H1 (cell line): ENCODE results near the gene ARMH2. TPM values are rescaled to one million over a fixed set of nuclear protein-coding genes. Genes with fewer than 3 reads are reported as not detected.

Experiments
- ASH2L ChIP-seq: fragments of 200-600, 300-600 bp; sonication (generic); IDR thresholded peaks from one replicate; pipeline ENCODE4 v1.7.1; 2017; ENCODE audit warnings: low read length
- ATF2 ChIP-seq: IDR thresholded peaks from 2 replicates; pipeline ENCODE4 v1.6.1; 2012; ENCODE audit warnings: low read length, inconsistent platforms
- BRCA1 ChIP-seq: IDR thresholded peaks from 2 replicates; pipeline ENCODE4 v1.6.1; 2012; ENCODE audit warnings: low read depth, low read length, improper control_type of control experiment
- CHD1 ChIP-seq: IDR thresholded peaks from 2 replicates; pipeline ENCODE4 v1.6.1; 2012; ENCODE audit warnings: low read depth, low read length, improper control_type of control experiment
- E2F6 ChIP-seq: IDR thresholded peaks from 2 replicates; pipeline ENCODE4 v1.6.1; 2012; ENCODE audit warnings: inconsistent platforms
- FOSL1 ChIP-seq: IDR thresholded peaks from 2 replicates; pipeline ENCODE4 v1.6.1; 2011; ENCODE audit warnings: mild to moderate bottlenecking, low read depth, low read length, moderate library complexity; ENCODE audit not compliant: insufficient read depth
- KDM1A ChIP-seq: fragments of 200-600, 300-600 bp; sonication (generic); IDR thresholded peaks from 2 replicates; pipeline ENCODE4 v1.7.1; 2016; ENCODE audit warnings: mild to moderate bottlenecking, low read length, borderline replicate concordance
- KDM4A ChIP-seq: IDR thresholded peaks from one replicate; pipeline ENCODE4 v1.7.1; 2012; ENCODE audit warnings: low read depth, mild to moderate bottlenecking, moderate library complexity, low read length, inconsistent platforms; ENCODE audit not compliant: severe bottlenecking
- MAFK ChIP-seq: IDR thresholded peaks from 2 replicates; pipeline ENCODE4 v1.6.1; 2012; ENCODE audit warnings: low read depth, mild to moderate bottlenecking, improper control_type of control experiment, low read length
- MAX ChIP-seq: IDR thresholded peaks from 2 replicates; pipeline ENCODE4 v1.6.1; 2012; ENCODE audit warnings: inconsistent platforms
- SP2 ChIP-seq: IDR thresholded peaks from 2 replicates; pipeline ENCODE4 v1.6.1; 2012; ENCODE audit warnings: mild to moderate bottlenecking, low read length, inconsistent platforms
- TAF1 ChIP-seq: IDR thresholded peaks from 2 replicates; pipeline ENCODE4 v1.6.1; 2011; ENCODE audit warnings: mild to moderate bottlenecking, low read depth, low read length
- TCF12 ChIP-seq: IDR thresholded peaks from 2 replicates; pipeline ENCODE4 v1.6.1; 2011; ENCODE audit warnings: low read depth, mild to moderate bottlenecking, low read length
- TEAD4 ChIP-seq: IDR thresholded peaks from 2 replicates; pipeline ENCODE4 v1.6.1; 2012; ENCODE audit warnings: low read depth, low read length, inconsistent platforms, mixed read lengths
- polyA plus RNA-seq, 7 experiments: library from polyadenylated mRNA; depleted of rRNA in 3 of 7; stranded (reverse) in 5 of 7; unstranded in 2 of 7; fragments of >200 nt in 5 of 7; fragments of 200-250 nt in 2 of 7; gene quantifications; 1 replicate in 5 of 7; 2 replicates in 1 of 7; 4 replicates in 1 of 7; pipeline versions ENCODE4 v1.2.1 to v1.2.3, GENCODE V29; 2011 to 2013; ENCODE audit warnings: missing spikeins in 2 of 7, mixed read lengths in 2 of 7
- total RNA-seq: library from RNA; stranded (reverse); fragmentation: NEBNext Ultra II Directional; extraction: Animal tissue kit (Norgen Biotek cat#: 25700); gene quantifications from 2 replicates; pipeline ENCODE4 v1.2.1, GENCODE V29; 2021

ARMH2 gene
- total and polyA plus RNA-seq, 2 of the 8 experiments (the other 6 are each of a cell fraction or from before 2014, with no cell fraction given), result not detected

- TF ChIP-seq E2F6, result peak; percentile 90
- peak; percentile 89 for TF ChIP-seq MAX
- no peak for TF ChIP-seq KDM1A
- TF ChIP-seq KDM4A, result peak; percentile 87
- no peak; the same call in 1 of the 2 replicates for TF ChIP-seq CHD1
- no peak for TF ChIP-seq FOSL1
- no peak for TF ChIP-seq ATF2
- peak; percentile 83 for TF ChIP-seq TAF1
- no peak for TF ChIP-seq MAFK
- no peak for TF ChIP-seq BRCA1
- peak; percentile 81 for TF ChIP-seq ASH2L
- TF ChIP-seq TEAD4, result no peak
- no peak for TF ChIP-seq TCF12
- no peak for TF ChIP-seq SP2
Measured at GRCh38 chr6:24774696-24775519, 23.8 kb downstream of the ARMH2 start, which contains the start of gene GMNN (continued).
